Cardiac fibroblast (primary cell): ENCODE data around the gene KDM5B.

ENCODE experiments used
- DNase-seq, 2 donors: peaks; one replicate each; pipeline versions ENCODE4 v3.0.0 to v3.0.0-alpha.2; 2010; ENCODE audit warnings: low read depth in 2 of 2
- H3K4me3 ChIP-seq, 2 donors: replicated peaks in 1 of 2; 1 replicate in 1 of 2; 2 replicates in 1 of 2; pipeline ENCODE4 v1.5.1; 2011; ENCODE audit warnings: low read depth in 2 of 2, low read length in 2 of 2, mild to moderate bottlenecking in 2 of 2, moderate library complexity in 1 of 2
- CTCF ChIP-seq: IDR thresholded peaks from one replicate; pipeline ENCODE4 v1.5.1; 2011; ENCODE audit warnings: low read depth, mild to moderate bottlenecking, low read length, inconsistent platforms

Gene KDM5B

GRCh38 chr1:202791077-202791747, 17.0 kb downstream of the KDM5B start:
- H3K4me3 ChIP-seq = no peak overlapping the region
- DNase-seq = no peak
- no peak for TF ChIP-seq CTCF

- DNase-seq = no peak
- no peak for TF ChIP-seq CTCF
Measured at GRCh38 chr1:202788800-202789199, 19.4 kb downstream of the KDM5B start.

GRCh38 chr1:202786804-202787203, 21.4 kb downstream of the KDM5B start:
- no peak for DNase-seq
- no peak for TF ChIP-seq CTCF
- H3K4me3 ChIP-seq = no peak overlapping the region

More at GRCh38 chr1:202788800-202789199, 19.4 kb downstream of the KDM5B start:
- no peak overlapping the region for H3K4me3 ChIP-seq

- no peak for TF ChIP-seq CTCF
- DNase-seq = no peak
- H3K4me3 ChIP-seq = no peak overlapping the region
Measured at GRCh38 chr1:202781180-202781579, 27.0 kb downstream of the KDM5B start.

GRCh38 chr1:202770135-202770534, 38.1 kb downstream of the KDM5B start:
- H3K4me3 ChIP-seq = no peak overlapping the region
- TF ChIP-seq CTCF = no peak
- DNase-seq = no peak

- no peak overlapping the region for H3K4me3 ChIP-seq
- DNase-seq = peak in 1 of 2 donors; percentile 17
- TF ChIP-seq CTCF = no peak
Measured at GRCh38 chr1:202765721-202766120, 42.5 kb downstream of the KDM5B start.

GRCh38 chr1:202762019-202762418, 46.2 kb downstream of the KDM5B start:
- no peak for DNase-seq
- no peak overlapping the region for H3K4me3 ChIP-seq
- no peak for TF ChIP-seq CTCF
